Lower lobe of right lung (tissue), 2 donors: ENCODE measurements around the gene RRBP1. TPM values are rescaled to one million over a fixed set of nuclear protein-coding genes. Genes with fewer than 3 reads are reported as not detected.

Experiments
- ATAC-seq, 2 donors: fragments of 200-7000 bp; cut with Tn5 transposase; one replicate each; pipeline ENCODE4 v1.9.1; 2020 to 2022; ENCODE audit warnings: mild to moderate bottlenecking in 2 of 2, moderate library complexity in 2 of 2
- DNase-seq: peaks from one replicate; pipeline ENCODE4 v3.0.0-alpha.2; 2020
- H3K27ac ChIP-seq: fragments of 200-600 bp; one replicate; pipeline ENCODE4 v1.8.0; 2022
- H3K27me3 ChIP-seq: fragments of 200-600 bp; one replicate; pipeline ENCODE4 v1.8.0; 2022; ENCODE audit warnings: low read depth
- H3K36me3 ChIP-seq: fragments of 200-600 bp; one replicate; pipeline ENCODE4 v1.8.0; 2022; ENCODE audit warnings: mild to moderate bottlenecking
- H3K4me1 ChIP-seq: fragments of 200-600 bp; one replicate; pipeline ENCODE4 v1.8.0; 2022
- H3K4me3 ChIP-seq: fragments of 200-600 bp; one replicate; pipeline ENCODE4 v1.8.0; 2022; ENCODE audit warnings: mild to moderate bottlenecking
- H3K9me3 ChIP-seq: fragments of 200-600 bp; one replicate; pipeline ENCODE4 v1.8.0; 2022
- CTCF ChIP-seq: fragments of 200-600 bp; IDR thresholded peaks from one replicate; pipeline ENCODE4 v1.8.0; 2022; ENCODE audit warnings: antibody characterized with exemption, mild to moderate bottlenecking
- intact Hi-C: fragments of 100-400 bp; cut with DNase I; formaldehyde crosslinking; loops from one replicate; pipeline ENCODE4 v1.11.0; 2022
- total RNA-seq: library from RNA; stranded (reverse); fragmentation: NEBNext Ultra II Directional; extraction: Animal tissue kit (Norgen Biotek cat#: 25700); gene quantifications from one replicate; pipeline ENCODE4 v1.2.1, GENCODE V29; 2021
- donor health status: DM: no; HTN: yes; CAD: no; lungs with severe emphysema.

The RRBP1 gene
- total RNA-seq, 1 donor from 2014 or later: 138 TPM

- intact Hi-C loops: loop anchor here (10.0 kb wide), 1 partner anchor 242 kb away; no protein-coding TSS in a partner anchor
- no peak overlapping the region for H3K4me3 ChIP-seq
- H3K9me3 ChIP-seq: no peaks in the 10 kb centered on the region
- peaks cover 60% of the 10 kb centered on the region for H3K4me1 ChIP-seq
- H3K27ac ChIP-seq: no peak overlapping the region
- H3K27me3 ChIP-seq: no peaks in the 10 kb centered on the region
- no peak for TF ChIP-seq CTCF
- no peak for DNase-seq
- H3K36me3 ChIP-seq: peaks cover 27% of the 10 kb centered on the region
- no peak for ATAC-seq
Measured at GRCh38 chr20:17652411-17652810, 29.6 kb downstream of the RRBP1 start.

GRCh38 chr20:17651760-17652388 is 30.2 kb downstream of the RRBP1 start:
- Histone ChIP-seq H3K4me1 (peaks cover 60% of the 10 kb centered on the region), H3K27ac (no peak overlapping the region), H3K27me3 (no peaks in the 10 kb centered on the region), H3K36me3 (peaks cover 23% of the 10 kb centered on the region), H3K4me3 (no peak overlapping the region), H3K9me3 (no peaks in the 10 kb centered on the region)
- intact Hi-C loops: loop anchor here (10.0 kb wide), 1 partner anchor 243 kb away; no protein-coding TSS in a partner anchor
- TF ChIP-seq CTCF: peak; percentile 14
- no peak for DNase-seq
- ATAC-seq: peak in 1 of 2 donors; percentile 35

- no peak overlapping the region for H3K4me3 ChIP-seq
- no peak overlapping the region for H3K27ac ChIP-seq
- H3K27me3 ChIP-seq: no peaks in the 10 kb centered on the region
- no peak for TF ChIP-seq CTCF
- intact Hi-C loops: loop anchor here (10.0 kb wide), 1 partner anchor 244 kb away; no protein-coding TSS in a partner anchor
- H3K4me1 ChIP-seq: peaks cover 65% of the 10 kb centered on the region
- ATAC-seq (peak in 1 of 2 donors; percentile 49), DNase-seq (no peak)
- H3K9me3 ChIP-seq: no peaks in the 10 kb centered on the region
- H3K36me3 ChIP-seq: peaks cover 19% of the 10 kb centered on the region
Measured at GRCh38 chr20:17651129-17651759, 30.8 kb downstream of the RRBP1 start.

GRCh38 chr20:17650301-17651128 is 31.5 kb downstream of the RRBP1 start:
- DNase-seq (no peak), ATAC-seq (peak in 1 of 2 donors; percentile 4)
- Histone ChIP-seq H3K4me3 (no peak overlapping the region), H3K36me3 (peaks cover 12% of the 10 kb centered on the region), H3K27me3 (no peaks in the 10 kb centered on the region), H3K4me1 (peaks cover 67% of the 10 kb centered on the region), H3K9me3 (no peaks in the 10 kb centered on the region), H3K27ac (no peak overlapping the region)
- intact Hi-C loops: loop anchor here (10.0 kb wide), 1 partner anchor 244 kb away; no protein-coding TSS in a partner anchor
- no peak for TF ChIP-seq CTCF
